Choroid plexus epithelial cell (primary cell): ENCODE data around the gene DYSF.
A peak's percentile ranks its signal among the peaks of the same experiment; 100 is the strongest.

Experiments
- DNase-seq: peaks from one replicate; pipeline ENCODE4 v3.0.0-alpha.2; 2010; ENCODE audit warnings: low read depth
- H3K4me3 ChIP-seq: 2 replicates; pipeline ENCODE4 v1.5.1; 2011; ENCODE audit warnings: low read depth, mild to moderate bottlenecking, control low read depth, low read length, moderate library complexity
- TF ChIP-seq, protein P1 (sequence below): conservative IDR thresholded peaks from 2 replicates; pipeline ENCODE4 v1.5.1; 2011; ENCODE audit warnings: low read depth, mild to moderate bottlenecking, control low read depth, inconsistent platforms, low read length, moderate library complexity

The DYSF gene

DNA sequence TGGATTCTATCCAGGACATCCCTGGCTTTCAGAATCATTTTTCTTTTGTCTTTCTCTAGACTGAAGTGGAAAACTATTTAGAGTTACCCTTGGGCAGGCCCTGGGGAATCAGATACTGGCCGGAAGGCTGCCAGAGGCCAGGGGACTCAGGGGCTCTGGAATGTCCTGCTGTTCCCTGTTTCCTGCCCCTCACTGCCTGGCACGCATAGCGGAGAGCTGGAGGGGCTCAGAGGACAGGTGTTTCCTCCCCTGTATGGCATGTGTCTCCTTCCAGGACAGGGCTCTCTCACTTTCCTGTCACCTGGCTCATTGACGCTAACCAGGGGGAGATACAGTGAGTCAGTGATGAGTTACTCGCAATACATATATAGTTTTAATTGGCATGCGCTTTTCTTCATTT is 38.8 kb downstream of the DYSF start:
- TF ChIP-seq, protein P1, sequence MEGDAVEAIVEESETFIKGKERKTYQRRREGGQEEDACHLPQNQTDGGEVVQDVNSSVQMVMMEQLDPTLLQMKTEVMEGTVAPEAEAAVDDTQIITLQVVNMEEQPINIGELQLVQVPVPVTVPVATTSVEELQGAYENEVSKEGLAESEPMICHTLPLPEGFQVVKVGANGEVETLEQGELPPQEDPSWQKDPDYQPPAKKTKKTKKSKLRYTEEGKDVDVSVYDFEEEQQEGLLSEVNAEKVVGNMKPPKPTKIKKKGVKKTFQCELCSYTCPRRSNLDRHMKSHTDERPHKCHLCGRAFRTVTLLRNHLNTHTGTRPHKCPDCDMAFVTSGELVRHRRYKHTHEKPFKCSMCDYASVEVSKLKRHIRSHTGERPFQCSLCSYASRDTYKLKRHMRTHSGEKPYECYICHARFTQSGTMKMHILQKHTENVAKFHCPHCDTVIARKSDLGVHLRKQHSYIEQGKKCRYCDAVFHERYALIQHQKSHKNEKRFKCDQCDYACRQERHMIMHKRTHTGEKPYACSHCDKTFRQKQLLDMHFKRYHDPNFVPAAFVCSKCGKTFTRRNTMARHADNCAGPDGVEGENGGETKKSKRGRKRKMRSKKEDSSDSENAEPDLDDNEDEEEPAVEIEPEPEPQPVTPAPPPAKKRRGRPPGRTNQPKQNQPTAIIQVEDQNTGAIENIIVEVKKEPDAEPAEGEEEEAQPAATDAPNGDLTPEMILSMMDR: no peak
- DNase-seq: no peak
- H3K4me3 ChIP-seq: no peak overlapping the region

DNA sequence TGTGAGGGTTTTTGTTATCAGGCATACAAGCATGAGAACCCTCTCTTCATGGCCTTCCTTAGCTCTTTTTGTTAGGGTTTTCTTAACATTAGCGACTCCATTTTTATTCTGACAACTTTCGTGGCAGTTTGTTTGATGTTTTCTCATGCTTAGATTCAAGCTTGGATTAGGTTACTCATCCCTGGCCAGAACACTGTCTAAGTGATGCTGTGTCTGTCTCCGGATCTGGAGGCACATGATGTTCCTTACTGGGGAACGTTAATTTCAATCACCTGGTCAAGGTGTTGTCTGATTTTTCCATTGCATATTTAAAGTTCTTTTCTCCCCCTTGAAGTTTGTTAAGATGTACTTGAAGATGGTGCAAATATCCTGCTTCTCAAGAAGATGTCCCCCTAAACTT is 40.7 kb downstream of the DYSF start:
- TF ChIP-seq, protein P1: no peak
- no peak for DNase-seq
- no peak overlapping the region for H3K4me3 ChIP-seq

DNA sequence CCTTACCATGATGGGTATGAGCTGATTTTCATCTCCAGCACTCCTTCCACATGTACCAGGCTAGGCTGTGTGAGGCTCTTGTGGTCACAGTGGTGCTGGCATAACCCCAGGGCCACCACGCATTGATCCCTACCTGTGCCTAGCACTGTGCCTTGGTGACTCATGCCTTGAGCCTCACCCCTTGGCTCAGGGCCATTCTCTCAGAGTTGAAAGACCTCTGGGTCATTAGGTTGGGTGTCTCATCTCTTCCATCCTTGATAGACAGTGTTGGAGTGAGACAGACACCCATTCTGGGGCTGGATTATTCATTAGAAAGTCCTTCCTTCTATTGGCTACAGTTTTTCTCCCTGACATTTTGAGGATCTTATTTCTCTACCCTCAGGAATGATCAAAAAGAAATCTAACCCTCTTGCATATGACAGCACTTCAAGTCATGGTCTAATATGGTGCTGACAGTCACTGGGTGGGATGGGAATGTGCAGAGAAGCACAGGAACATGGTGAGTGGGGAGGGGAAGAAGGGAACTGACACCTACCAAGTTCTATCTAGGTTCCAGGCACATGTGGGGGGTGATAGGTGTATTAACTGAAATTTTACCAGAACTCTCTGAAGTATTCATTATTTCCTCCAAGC is 41.3 kb downstream of the DYSF start:
- no peak for DNase-seq
- TF ChIP-seq, protein P1: no peak
- H3K4me3 ChIP-seq: no peak overlapping the region

DNA sequence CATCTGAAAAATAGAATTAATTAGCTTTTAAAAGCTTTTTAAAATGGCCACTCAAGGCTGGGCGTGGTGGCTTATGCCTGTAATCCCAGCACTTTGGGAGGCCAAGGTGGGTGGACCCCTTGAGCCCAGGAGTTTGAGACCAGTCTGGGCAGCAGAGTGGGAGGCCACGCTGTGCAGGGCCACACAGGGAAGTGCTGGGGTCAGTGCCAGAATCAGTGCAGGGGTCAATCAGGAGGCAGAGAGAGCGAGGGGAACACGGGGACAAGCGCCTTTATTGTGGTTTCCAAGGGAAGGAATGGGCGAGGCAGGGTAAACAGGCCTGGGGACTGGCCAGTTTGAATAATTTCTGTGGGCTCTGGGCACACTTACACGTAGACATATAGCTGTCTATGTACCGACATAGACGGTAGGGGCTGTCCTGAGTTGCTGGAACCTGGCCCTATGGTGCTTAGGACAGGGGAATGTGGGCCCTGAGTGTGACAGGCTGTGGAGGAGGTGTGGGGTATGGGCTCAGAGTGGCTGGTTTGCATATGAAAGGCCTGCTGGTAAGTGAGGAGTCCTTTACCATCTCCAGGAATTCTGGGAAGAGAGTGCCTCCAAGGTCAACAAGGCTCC is 42.9 kb downstream of the DYSF start:
- H3K4me3 ChIP-seq: no peak overlapping the region
- DNase-seq: no peak
- TF ChIP-seq, protein P1: no peak

DNA sequence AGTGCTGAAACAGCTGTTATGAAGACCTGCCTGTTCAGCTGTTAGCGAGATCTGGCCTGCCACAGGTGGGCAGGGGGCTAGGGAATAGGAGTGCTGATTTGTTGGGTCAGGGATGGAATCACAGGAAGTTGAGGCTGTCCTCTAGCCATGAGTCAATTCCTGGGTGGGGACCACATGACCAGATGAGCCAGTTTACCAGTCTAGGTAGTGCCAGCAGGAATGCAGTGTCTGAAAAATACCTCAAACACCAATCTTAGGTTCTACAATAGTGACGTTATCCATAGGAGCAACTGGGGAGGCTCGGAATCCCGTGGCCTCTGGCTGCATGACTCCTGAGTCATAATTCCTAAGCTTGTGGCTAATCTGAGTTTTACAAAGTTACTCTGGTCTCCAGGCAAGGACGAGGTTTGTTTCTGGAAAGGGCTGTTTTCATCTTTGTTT is 44.9 kb downstream of the DYSF start:
- TF ChIP-seq, protein P1: no peak
- DNase-seq: peak; percentile 95
- H3K4me3 ChIP-seq: no peak overlapping the region

DNA sequence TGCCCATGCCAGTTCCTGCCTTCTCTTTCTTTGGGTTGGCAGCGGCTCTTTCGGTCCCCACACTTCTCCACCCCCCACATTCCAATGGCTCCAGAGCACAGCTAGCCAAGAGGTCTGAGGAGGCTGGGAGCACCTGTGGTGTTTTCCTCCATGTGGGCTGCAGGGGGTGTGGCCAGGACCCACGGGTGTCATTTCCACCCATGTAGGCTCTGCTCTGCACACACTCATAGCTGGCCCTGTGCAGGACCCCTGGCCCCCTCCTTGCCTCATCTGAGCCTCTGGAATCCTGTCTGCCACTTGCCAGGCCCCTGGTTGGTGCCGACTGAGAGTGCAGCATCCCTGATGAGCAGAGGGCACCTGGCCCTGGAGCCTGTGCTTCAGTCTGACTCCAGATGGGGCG is 46.3 kb downstream of the DYSF start:
- no peak overlapping the region for H3K4me3 ChIP-seq
- TF ChIP-seq, protein P1: no peak

More for the DNA sequence above, 46.3 kb downstream of the DYSF start:
- DNase-seq: no peak
